Posterior vena cava (tissue), 2 donors: Measurements from ENCODE around the gene SNAPC5. TPM values are rescaled to one million over a fixed set of nuclear protein-coding genes. Genes with fewer than 3 reads are reported as not detected.
"Not testable (repeated sequence)": the region's sequence is repeated elsewhere in the genome, so short reads cannot be mapped to it uniquely, and the experiment has no call there.

Experiments
- DNase-seq: peaks from one replicate; pipeline ENCODE4 v3.0.0-alpha.2; 2020; ENCODE audit warnings: low spot score
- intact Hi-C, 2 donors: fragments of 100-400 bp; cut with DNase I; formaldehyde crosslinking; loops; one replicate each; pipeline versions ENCODE4 v1.14.1 to v1.14.2; 2022 to 2023
- total RNA-seq, 2 donors: library from RNA; stranded (reverse); fragmentation: NEBNext Ultra II Directional; extraction: Animal tissue kit (Norgen Biotek cat#: 25700); gene quantifications; one replicate each; pipeline ENCODE4 v1.2.1, GENCODE V29; 2021
- donor health status: DM: yes; HTN: yes; CAD: no.
- donor health status: DM: yes; HTN: yes; CAD: no.

The SNAPC5 gene
- total RNA-seq, 2 donors from 2014 or later, result 19.5 to 26.2 TPM

- no peak for DNase-seq
- intact Hi-C loops, result loop anchor here (5.0 kb wide), 1 partner anchor 111 kb away; the partner anchor contains the start of gene MAP2K1 (in 2 of the 2)
These were observed 1.2 kb upstream of the SNAPC5 start for GRCh38 chr15:66498501-66499386.

- intact Hi-C loops, result loop anchor here (5.0 kb wide), 1 partner anchor 110 kb away; the partner anchor contains the start of gene MAP2K1 (in 2 of the 2)
- DNase-seq, result no peak
These were observed 536 bp downstream of the SNAPC5 start for GRCh38 chr15:66496951-66497501.

- intact Hi-C loops, result no loop called here
- DNase-seq, result no peak
These were observed 3.3 kb downstream of the SNAPC5 start for GRCh38 chr15:66494262-66494661.

- no peak for DNase-seq
- intact Hi-C loops, result no loop called here
These were observed 5.7 kb downstream of the SNAPC5 start for GRCh38 chr15:66491846-66492245.

- intact Hi-C loops, result no loop called here
- DNase-seq, result no peak
These were observed 8.3 kb downstream of the SNAPC5 start for GRCh38 chr15:66489179-66489791.

GRCh38 chr15:66488525-66488924 lies 9.0 kb downstream of the SNAPC5 start:
- DNase-seq, result no peak
- intact Hi-C loops, result no loop called here

GRCh38 chr15:66486887-66487286 lies 10.7 kb downstream of the SNAPC5 start:
- no peak for DNase-seq
- intact Hi-C loops, result no loop called here

- no peak for DNase-seq
- intact Hi-C loops, result no loop called here
These were observed 12.9 kb downstream of the SNAPC5 start for GRCh38 chr15:66484539-66485112.

GRCh38 chr15:66483131-66483566 lies 14.4 kb downstream of the SNAPC5 start:
- intact Hi-C loops, result no loop called here
- DNase-seq, result no peak

- no peak for DNase-seq
- intact Hi-C loops, result no loop called here
These were observed 15.0 kb downstream of the SNAPC5 start for GRCh38 chr15:66482539-66482938.

GRCh38 chr15:66481107-66481856 lies 16.3 kb downstream of the SNAPC5 start:
- intact Hi-C loops, result no loop called here
- DNase-seq, result no peak

GRCh38 chr15:66480267-66480666 lies 17.3 kb downstream of the SNAPC5 start:
- DNase-seq, result no peak
- intact Hi-C loops, result no loop called here

- no peak for DNase-seq
- intact Hi-C loops, result no loop called here
These were observed 20.6 kb downstream of the SNAPC5 start for GRCh38 chr15:66477011-66477410.

- intact Hi-C loops, result no loop called here
These were observed 21.0 kb downstream of the SNAPC5 start for GRCh38 chr15:66476535-66476934.

GRCh38 chr15:66474963-66475362 lies 22.6 kb downstream of the SNAPC5 start:
- no peak for DNase-seq
- intact Hi-C loops, result no loop called here

More at GRCh38 chr15:66476535-66476934, 21.0 kb downstream of the SNAPC5 start:
- no peak for DNase-seq

GRCh38 chr15:66474135-66474534 lies 23.4 kb downstream of the SNAPC5 start:
- DNase-seq, result no peak
- intact Hi-C loops, result no loop called here

GRCh38 chr15:66472176-66472999 lies 25.2 kb downstream of the SNAPC5 start:
- no peak for DNase-seq
- intact Hi-C loops, result no loop called here

GRCh38 chr15:66470825-66471224 lies 26.7 kb downstream of the SNAPC5 start:
- intact Hi-C loops, result not testable (repeated sequence)

More at GRCh38 chr15:66470825-66471224, 26.7 kb downstream of the SNAPC5 start:
- not testable (repeated sequence) for DNase-seq
